HG03025 (cell line): ENCODE data around the gene FAM193A.

Source experiments
- ATAC-seq: cut with Tn5 transposase; IDR thresholded peaks from one replicate; pipeline ENCODE4 v1.9.1; 2021; ENCODE audit warnings: mild to moderate bottlenecking, moderate library complexity; ENCODE audit not compliant: unreplicated experiment, low FRiP score

The FAM193A gene

DNA sequence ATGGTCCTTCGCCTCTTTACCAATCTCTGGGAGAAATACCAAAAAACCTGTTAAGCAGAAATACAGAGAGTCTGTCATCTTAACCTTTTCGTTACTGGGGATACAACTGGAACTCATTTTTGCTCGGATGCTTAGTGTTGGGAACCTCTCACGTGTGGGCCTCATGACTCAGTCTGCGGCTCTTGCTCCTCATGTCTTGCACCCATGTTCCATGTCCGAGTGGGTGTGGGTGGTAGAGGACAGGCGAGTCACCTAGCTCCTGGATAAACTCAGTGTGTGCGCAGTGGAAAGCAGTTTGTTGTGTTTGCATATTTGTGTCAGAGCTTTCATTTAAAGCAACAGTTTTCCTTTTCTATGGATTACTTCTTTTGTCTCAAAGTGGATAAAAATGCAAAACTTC is 149.1 kb downstream of the FAM193A start:
- no peak for ATAC-seq

DNA sequence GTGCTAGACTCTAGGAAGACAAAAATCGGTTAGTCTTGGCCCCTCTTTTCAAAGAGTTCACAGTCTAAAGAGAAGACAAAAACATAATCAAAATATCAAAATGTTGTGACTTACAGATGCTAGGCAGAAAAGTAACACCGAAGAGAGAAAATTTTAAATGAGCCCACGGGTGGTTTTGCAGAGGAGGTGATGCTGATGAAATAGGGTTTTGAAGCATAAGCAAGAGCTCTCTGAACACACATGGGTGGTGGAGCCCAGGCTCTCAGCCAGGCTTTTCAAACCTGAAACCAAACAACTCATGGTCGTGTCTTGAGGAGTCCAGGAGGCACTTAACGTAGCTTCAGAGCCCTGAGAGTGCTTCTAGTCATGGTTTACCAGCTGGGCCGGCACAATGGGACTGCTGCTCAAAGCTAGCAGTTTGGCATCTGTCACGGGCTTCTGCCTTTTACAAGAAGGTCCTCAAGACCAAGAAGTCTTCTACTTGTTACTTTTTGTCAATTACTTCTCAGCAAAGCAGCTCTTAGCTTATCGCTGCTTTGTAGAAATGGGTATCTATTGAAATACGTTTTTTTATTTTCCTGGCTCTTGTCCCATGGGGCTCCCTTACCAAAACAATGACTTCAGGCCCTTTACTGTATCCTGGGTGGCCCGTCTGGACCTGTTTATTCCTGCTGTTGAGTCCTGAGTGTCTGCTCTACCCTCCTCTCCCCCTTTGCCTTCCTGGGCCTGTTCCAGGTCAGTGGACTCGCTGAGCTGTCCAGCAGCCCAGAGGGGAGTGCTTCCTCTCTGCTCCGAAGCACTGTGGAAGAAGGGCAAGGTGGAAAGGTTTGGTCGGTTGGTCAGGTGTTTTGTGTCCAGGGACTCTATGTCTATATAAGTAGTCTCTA is 150.2 kb downstream of the FAM193A start:
- no peak for ATAC-seq

DNA sequence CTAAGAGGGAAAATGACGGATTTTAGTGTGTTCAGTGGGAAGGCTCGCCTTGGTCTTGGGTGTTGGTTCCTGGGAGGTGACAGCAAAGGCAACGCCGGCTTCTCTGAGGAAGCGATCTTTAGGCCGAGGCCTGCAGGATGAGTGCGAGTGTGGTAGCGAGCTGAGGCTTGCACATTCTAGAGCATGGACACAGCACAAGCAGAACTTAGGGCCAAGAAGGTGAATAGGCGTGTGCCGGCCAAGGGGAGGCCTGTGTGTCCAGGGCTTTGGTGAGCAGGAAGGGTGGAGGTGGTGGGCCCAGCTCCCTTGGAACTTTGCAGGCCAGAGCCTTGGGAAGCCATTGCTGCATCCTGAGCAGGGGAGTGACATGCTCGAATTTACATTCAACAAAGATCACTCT is 151.8 kb downstream of the FAM193A start:
- no peak for ATAC-seq

DNA sequence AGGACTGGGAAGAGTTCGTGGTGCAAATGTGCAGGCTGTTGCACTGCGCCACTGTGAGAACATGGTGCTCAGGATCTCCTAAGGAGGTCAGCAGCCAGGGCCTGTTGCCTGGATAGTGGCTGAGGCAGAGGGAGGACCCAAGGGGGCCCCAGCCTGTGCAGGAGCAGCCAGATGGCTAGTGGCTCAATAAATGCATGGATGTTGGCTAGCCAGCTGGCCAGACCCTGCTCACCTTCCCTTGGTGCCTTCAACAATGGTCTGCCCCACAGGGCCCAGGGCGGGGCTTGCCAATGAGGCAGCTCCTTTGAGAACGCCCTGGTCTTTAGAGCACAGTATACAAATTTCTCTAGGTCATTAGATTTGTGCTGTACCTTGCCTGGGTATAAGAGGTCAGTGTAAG is 152.2 kb downstream of the FAM193A start:
- ATAC-seq: no peak

- ATAC-seq: no peak
Observed at GRCh38 chr4:2689114-2689513, 152.7 kb downstream of the FAM193A start.

DNA sequence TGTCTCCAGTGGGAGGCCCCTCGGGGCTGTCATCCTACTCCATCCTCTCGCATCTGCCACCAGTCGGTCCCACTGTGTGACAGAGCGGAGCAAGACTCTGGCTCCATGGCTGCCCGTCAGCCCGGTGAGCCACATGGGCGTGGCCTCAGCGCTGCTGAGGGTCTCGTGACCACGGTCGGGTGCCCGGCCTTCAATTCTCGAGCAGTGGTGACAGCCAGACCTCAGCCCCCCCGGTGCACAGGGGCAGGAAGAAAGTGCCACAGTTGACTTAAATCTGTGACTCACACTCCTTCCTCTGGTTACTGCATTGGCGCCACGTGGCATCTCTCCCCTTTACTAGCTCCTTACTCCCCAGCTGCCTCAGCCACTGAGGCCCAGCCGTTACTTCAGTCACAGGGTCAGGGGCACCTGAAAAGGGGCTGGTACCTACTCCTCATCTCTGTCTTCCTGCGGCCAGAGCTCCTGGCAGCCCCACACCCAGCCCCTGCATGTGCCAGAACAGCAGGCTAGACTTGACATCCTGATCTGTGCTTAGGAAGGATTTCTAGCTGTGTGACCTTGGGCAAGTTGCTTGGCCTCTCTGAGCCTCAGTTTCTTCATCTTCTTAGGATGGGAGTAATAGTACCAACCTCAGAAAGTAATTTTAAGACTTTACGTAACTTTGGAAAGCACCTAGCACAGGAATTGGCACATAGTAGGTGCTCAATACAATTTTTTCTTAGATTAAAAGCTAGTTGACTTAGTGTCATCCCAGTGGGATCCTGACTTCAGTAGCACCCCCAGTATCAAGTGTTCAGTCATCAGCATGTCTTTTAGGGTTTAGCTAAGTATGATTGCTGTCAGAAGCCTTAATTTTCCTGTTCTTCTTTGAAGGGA is 153.6 kb downstream of the FAM193A start:
- ATAC-seq: no peak

DNA sequence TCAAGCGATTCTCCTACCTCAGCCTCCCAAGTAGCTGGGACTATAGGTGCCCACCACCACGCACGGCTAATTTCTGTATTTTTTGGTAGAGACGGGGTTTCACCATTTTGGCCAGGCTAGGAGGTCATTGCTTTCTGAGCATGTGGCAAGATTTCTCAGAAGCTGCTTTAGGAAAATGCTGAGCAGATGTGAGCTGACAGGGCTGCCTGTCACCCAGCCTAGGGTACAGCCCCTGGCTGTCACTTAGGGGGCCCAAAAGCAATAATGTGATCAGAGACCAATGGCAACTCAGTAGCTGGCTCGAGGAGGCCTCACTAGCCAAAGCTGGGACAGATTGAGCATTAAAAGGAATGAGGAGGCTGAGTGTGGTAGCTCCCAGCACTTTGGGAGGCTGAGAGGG is 154.9 kb downstream of the FAM193A start:
- ATAC-seq: no peak

DNA sequence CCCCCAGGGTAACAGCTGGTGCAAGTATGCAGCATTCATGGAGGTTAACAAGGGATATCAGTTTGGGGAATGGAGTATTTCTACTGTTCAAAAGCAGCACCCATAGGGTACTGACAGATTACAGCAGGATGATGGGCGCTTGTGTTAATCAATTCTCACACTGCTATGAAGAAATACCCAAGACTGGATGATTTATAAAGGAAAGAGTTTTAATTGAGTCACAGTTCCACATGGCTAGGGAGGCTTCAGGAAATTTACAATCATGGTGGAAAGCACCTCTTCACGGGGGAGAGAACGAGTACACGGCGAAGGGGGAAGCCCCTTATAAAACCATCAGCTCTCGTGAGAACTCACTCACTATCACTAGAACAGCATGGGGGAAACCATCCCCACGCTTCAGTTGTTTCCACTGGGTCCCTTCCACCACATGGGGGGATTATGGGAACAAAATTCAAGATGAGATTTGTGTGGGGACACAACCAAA is 155.5 kb downstream of the FAM193A start:
- ATAC-seq: no peak

- no peak for ATAC-seq
Observed at GRCh38 chr4:2694691-2695090, 158.2 kb downstream of the FAM193A start.

DNA sequence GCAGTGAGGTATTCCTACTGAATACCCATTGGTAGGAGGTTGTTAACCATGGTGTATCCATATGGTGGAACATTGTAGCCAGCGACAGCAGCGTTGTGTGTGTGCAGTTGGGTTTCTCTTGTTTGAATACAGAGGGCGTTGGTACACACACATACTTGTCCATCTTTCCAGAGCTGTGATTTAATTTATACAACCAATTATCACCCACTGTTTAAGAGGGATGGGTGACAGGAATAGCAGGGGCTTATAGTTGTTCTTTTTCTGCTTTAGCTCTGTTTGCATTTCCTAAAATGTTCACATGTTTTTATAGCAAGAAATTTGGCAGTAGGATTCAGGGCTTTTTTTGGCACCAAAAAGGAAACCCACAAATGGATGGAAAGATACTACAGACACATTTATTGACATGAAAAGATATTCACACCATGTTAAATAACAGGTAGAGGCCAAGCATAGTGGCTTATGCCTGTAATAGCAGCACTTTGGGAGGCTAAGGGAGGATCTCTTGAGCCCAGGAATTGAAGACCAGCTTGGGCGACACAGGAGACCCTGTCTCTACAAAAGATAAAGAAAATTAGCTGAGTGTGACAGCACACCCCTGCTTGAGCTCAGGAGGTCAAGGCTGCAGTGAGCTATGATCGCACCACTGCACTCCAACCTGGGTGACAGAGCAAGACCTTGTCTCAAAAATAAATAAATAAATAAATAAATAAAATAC is 159.1 kb downstream of the FAM193A start:
- no peak for ATAC-seq

DNA sequence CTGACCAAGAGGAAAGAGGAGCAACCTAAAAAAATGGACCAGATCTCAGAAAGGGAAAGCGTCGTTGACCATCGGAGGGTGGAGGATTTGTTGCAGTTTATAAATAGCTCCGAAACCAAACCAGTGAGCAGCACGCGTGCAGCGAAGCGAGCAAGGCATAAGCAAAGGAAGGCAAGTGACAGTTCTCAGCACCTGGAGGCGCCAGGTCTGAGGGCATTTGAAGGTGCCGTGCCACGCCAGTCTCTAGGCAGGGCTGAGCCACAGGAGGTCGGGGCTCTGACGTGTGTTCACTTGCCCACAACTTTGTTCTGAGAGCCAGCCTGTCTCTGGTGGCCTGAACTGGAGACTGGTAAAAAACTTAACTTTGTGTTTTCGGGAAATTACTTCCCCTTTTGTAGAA is 160.0 kb downstream of the FAM193A start:
- peak; percentile 75 for ATAC-seq

DNA sequence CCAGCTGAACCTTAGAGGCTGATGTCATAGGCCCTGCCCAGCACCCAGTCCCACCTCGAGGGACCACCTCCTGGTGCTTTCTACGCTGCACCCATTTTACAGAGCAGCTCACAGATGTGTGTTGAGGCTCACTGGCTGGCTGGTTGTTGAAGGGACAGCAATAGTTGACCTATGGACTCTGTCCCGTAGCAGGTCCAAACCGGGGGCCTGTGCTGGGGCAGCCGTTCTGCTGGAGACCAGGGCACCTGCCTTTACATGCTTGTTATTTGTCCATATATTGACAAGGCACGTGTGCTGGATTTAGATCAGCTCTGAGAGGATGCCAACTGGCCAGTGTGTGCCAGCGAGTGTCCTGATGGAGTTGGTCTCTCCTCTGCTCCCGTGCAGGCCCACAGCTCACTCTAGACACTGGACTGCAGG is 161.6 kb downstream of the FAM193A start:
- ATAC-seq: no peak

DNA sequence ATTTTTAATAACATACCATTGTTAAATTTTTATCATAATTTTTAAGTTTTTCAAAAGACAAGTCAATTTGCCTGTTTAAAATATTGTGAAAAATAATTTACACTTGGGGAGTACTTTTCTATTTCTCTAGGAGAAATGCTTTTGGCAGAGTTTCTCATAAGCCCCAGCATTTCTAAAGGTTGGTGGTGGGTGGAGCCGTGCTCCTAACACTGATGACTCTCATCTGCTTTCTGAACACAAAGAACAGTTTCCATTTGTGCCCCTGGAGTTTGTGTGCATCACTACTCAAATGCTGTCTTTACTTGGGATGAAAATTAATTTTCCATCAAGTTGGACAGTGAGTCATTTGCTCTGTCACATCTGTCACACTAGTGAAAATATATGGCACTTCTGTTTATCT is 162.1 kb downstream of the FAM193A start:
- no peak for ATAC-seq

GRCh38 chr4:2698951-2699505 is 162.6 kb downstream of the FAM193A start:
- ATAC-seq: no peak

DNA sequence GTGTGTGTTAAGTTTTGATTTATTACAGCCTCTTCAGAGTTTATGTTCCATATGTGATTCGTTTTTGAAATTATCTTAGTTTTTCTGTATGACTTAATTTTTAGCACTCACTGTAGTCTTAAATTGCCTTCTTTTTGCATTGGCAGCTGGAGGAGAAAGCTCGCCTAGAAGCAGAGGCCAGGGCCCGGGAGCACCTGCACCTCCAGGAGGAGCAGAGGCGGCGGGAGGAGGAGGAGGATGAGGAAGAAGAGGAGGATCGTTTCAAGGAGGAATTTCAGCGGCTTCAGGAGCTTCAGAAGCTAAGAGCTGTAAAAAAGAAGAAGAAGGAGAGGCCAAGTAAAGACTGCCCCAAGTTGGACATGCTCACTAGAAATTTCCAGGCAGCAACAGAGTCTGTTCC is 163.1 kb downstream of the FAM193A start:
- no peak for ATAC-seq

GRCh38 chr4:2700031-2700430 is 163.6 kb downstream of the FAM193A start:
- no peak for ATAC-seq

GRCh38 chr4:2702361-2702760 is 165.9 kb downstream of the FAM193A start:
- no peak for ATAC-seq

DNA sequence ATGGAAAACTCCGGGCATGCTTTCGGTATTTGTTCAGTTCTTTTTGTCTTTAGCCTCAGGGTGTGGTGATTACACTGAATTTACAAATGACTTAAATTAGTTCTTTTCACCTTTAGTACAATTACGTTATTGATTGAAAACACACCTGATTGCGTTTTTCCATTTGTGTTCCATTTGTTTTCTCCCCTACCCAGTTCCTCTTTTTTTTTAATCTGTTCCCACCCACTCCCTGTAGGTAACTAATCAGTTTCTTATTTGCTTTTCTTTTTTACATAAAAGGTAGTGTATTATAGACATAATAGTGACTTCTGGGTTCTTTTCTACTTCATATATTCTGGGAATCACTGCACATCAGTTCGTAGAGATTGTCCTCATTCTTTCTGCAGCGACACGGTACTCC is 166.3 kb downstream of the FAM193A start:
- ATAC-seq: no peak

DNA sequence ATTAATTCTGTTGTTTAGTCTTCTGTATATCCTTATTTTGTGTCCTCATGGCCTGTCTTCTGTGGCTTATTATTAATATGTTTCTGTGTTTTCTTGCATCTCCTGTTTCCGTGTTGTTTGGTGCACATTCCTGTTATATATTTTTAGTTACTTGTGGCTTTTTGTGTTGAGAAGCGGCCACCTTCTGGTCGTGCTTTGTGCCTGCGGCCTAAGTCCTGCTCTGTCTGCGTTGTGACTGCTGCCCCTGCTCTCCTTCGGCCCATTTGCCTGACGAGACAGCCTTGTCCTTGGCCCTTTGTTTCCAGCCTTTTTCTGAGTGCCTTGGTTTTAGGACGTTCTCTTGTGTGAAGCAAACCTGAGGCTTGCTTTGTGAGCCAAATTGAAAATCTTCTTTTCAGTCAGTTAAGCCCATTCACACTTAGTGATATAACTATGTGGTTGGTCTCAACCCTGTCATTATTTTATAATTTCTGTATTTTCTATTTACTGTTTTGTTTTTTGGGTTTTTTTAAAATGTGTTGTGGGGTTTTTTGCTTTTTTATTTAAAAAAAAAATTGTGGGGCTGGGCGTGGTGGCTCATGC is 175.9 kb downstream of the FAM193A start:
- no peak for ATAC-seq

DNA sequence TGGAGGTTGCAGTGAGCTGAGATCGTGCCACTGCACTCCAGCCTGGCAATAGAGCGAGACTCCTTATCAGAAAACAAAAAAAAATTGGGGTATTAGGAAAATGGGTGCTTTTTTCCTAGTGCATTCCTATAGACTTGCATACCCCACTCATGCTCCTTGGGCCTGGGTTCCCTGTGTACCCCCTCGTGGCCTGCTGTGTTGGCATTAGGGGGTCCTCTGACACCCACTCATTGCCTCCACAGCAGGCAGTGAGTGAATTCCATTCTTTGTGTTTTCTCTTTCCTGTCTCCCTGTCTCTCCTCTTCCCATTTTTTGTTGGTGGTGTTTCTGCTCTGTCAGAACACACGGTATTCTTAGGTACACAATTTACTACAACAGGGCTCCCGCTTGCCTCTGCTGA is 176.9 kb downstream of the FAM193A start:
- ATAC-seq: no peak
